Measurements from ENCODE around the gene BFSP1. TPM values are rescaled to one million over a fixed set of nuclear protein-coding genes. Genes with fewer than 3 reads are reported as not detected.

BFSP1 gene
- total RNA-seq, 1 experiment from 2014 or later, result 3.9 TPM

- Mint-ChIP-seq H3K27me3 (ENCODE audit: insufficient read depth, unreplicated experiment) (no peaks in the 10 kb centered on the region), H3K27ac (ENCODE audit: low read depth, unreplicated experiment) (peak overlapping the region; percentile 99), H3K9me3 (ENCODE audit: unreplicated experiment) (no peaks in the 10 kb centered on the region), H3K4me3 (ENCODE audit: unreplicated experiment) (peak overlapping the region; percentile 94), H3K4me1 (ENCODE audit: insufficient read depth, unreplicated experiment) (peaks cover 35% of the 10 kb centered on the region), H3K36me3 (ENCODE audit: insufficient read depth, unreplicated experiment) (peaks cover 14% of the 10 kb centered on the region)
- intact Hi-C loops (cut with micrococcal nuclease), result no loop called here
- CTCF ChIA-PET, result no interaction called here
- no TSS peak for BruUV-seq (replicated peaks)
- DNase-seq (ENCODE audit: unreplicated experiment), result no peak
- POLR2A ChIA-PET, result interaction anchor here (0.6 to 8.1 kb wide), 8 partner anchors 10 to 403 kb away, joined by 3 to 348 read pairs (median 4); no protein-coding TSS in a partner anchor
- no peak for TF ChIP-seq CTCF (IDR thresholded peaks at IDR 0.05; ENCODE audit: unreplicated experiment)
Measured at GRCh38 chr20:17568045-17568788, 37.0 kb upstream of the BFSP1 start.

GRCh38 chr20:17566345-17566744 is 35.2 kb upstream of the BFSP1 start:
- intact Hi-C loops (cut with micrococcal nuclease), result no loop called here
- no peak overlapping the region for H3K27ac Mint-ChIP-seq (ENCODE audit: low read depth, unreplicated experiment)
- no peak overlapping the region for H3K4me3 Mint-ChIP-seq (ENCODE audit: unreplicated experiment)
- ChIA-PET POLR2A (interaction anchor here (0.8 to 3.0 kb wide), 3 partner anchors 9 to 24 kb away, joined by 3 to 41 read pairs (median 15); no protein-coding TSS in a partner anchor), CTCF (no interaction called here)
- H3K36me3 Mint-ChIP-seq (ENCODE audit: insufficient read depth, unreplicated experiment), result peaks cover 14% of the 10 kb centered on the region
- no peak for TF ChIP-seq CTCF (IDR thresholded peaks at IDR 0.05; ENCODE audit: unreplicated experiment)
- H3K9me3 Mint-ChIP-seq (ENCODE audit: unreplicated experiment), result no peaks in the 10 kb centered on the region
- H3K27me3 Mint-ChIP-seq (ENCODE audit: insufficient read depth, unreplicated experiment), result no peaks in the 10 kb centered on the region
- DNase-seq (ENCODE audit: unreplicated experiment), result no peak
- no TSS peak for BruUV-seq (replicated peaks)
- H3K4me1 Mint-ChIP-seq (ENCODE audit: insufficient read depth, unreplicated experiment), result peaks cover 23% of the 10 kb centered on the region

GRCh38 chr20:17565169-17565845 is 34.1 kb upstream of the BFSP1 start:
- POLR2A ChIA-PET, result interaction anchor here (0.8 to 2.4 kb wide), 4 partner anchors 9 to 23 kb away, joined by 3 to 15 read pairs (median 6); no protein-coding TSS in a partner anchor
- peak; percentile 17 for DNase-seq (ENCODE audit: unreplicated experiment)
- Mint-ChIP-seq H3K27ac (ENCODE audit: low read depth, unreplicated experiment) (peak overlapping the region; percentile 97), H3K27me3 (ENCODE audit: insufficient read depth, unreplicated experiment) (no peaks in the 10 kb centered on the region), H3K4me1 (ENCODE audit: insufficient read depth, unreplicated experiment) (peaks cover 25% of the 10 kb centered on the region), H3K4me3 (ENCODE audit: unreplicated experiment) (no peak overlapping the region), H3K9me3 (ENCODE audit: unreplicated experiment) (no peaks in the 10 kb centered on the region), H3K36me3 (ENCODE audit: insufficient read depth, unreplicated experiment) (peaks cover 17% of the 10 kb centered on the region)
- CTCF ChIA-PET, result interaction anchor here (0.6 to 3.1 kb wide), 9 partner anchors 9 to 977 kb away, joined by 3 to 10 read pairs (median 3); no protein-coding TSS in a partner anchor
- BruUV-seq (replicated peaks), result no TSS peak
- intact Hi-C loops (cut with micrococcal nuclease), result no loop called here
- no peak for TF ChIP-seq CTCF (IDR thresholded peaks at IDR 0.05; ENCODE audit: unreplicated experiment)

GRCh38 chr20:17562804-17563305 is 31.7 kb upstream of the BFSP1 start:
- H3K36me3 Mint-ChIP-seq (ENCODE audit: insufficient read depth, unreplicated experiment), result peaks cover 8% of the 10 kb centered on the region
- H3K4me1 Mint-ChIP-seq (ENCODE audit: insufficient read depth, unreplicated experiment), result peaks cover 32% of the 10 kb centered on the region
- no peaks in the 10 kb centered on the region for H3K27me3 Mint-ChIP-seq (ENCODE audit: insufficient read depth, unreplicated experiment)
- no peak for TF ChIP-seq CTCF (IDR thresholded peaks at IDR 0.05; ENCODE audit: unreplicated experiment)
- intact Hi-C loops (cut with micrococcal nuclease), result no loop called here
- BruUV-seq (replicated peaks), result no TSS peak
- H3K9me3 Mint-ChIP-seq (ENCODE audit: unreplicated experiment), result no peaks in the 10 kb centered on the region
- CTCF ChIA-PET, result interaction anchor here (0.6 to 3.1 kb wide), 4 partner anchors 15 to 335 kb away, joined by 4 to 10 read pairs (median 4); no protein-coding TSS in a partner anchor
- POLR2A ChIA-PET, result interaction anchor here (0.6 to 9.4 kb wide), 6 partner anchors 11 to 407 kb away, joined by 3 to 340 read pairs (median 6); partner anchors contain the start of gene DSTN
- H3K27ac Mint-ChIP-seq (ENCODE audit: low read depth, unreplicated experiment), result peak overlapping the region; percentile 97
- peak; percentile 74 for DNase-seq (ENCODE audit: unreplicated experiment)
- no peak overlapping the region for H3K4me3 Mint-ChIP-seq (ENCODE audit: unreplicated experiment)

All from MCF 10A (cell line).